IMR-90 (cell line): ENCODE results near the gene SPATA21. TPM values are rescaled to one million over a fixed set of nuclear protein-coding genes. Genes with fewer than 3 reads are reported as not detected.

Experiments used
- ATAC-seq: fragments of 200-7000 bp; cut with Tn5 transposase; 2 replicates; pipeline ENCODE4 v1.9.1; 2020; ENCODE audit warnings: low read depth, mild to moderate bottlenecking, moderate library complexity
- BruUV-seq: library from RNA; stranded (reverse); fragments of 400-500 nt; replicated peaks from 2 replicates; lab custom pipeline; 2021; lab: Mats Ljungman, UMichigan
- CTCF ChIA-PET: fragments of 300-600 bp; formaldehyde crosslinking; extraction: SDS; loops from one replicate; lab custom pipeline; 2021; ENCODE audit warnings: antibody characterized with exemption; lab: Yijun Ruan, JAX
- POLR2A ChIA-PET: fragments of 300-600 bp; sonication (Branson Sonifier 250); formaldehyde crosslinking; loops from one replicate; lab custom pipeline; 2022; ENCODE audit warnings: antibody characterized with exemption; ENCODE audit not compliant: unreplicated experiment; lab: Charles Lee
- DNase-seq: peaks from one replicate; pipeline ENCODE4 v3.0.0; 2013
- H2AFZ ChIP-seq: replicated peaks from 2 replicates; pipeline ENCODE3; 2013; ENCODE audit warnings: low read length, mild to moderate bottlenecking; ENCODE audit not compliant: poor library complexity
- H2AK5ac ChIP-seq: 2 replicates; pipeline ENCODE4 v1.6.1; 2013; ENCODE audit warnings: low read depth, low read length, inconsistent platforms
- H2AK9ac ChIP-seq: replicated peaks from 2 replicates; pipeline ENCODE3; 2013; ENCODE audit warnings: mild to moderate bottlenecking, low read depth, low read length, moderate library complexity; ENCODE audit not compliant: poor library complexity
- H2BK120ac ChIP-seq: 2 replicates; pipeline ENCODE4 v1.6.1; 2013; ENCODE audit warnings: low read depth, low read length, inconsistent platforms
- H2BK15ac ChIP-seq: 3 replicates; pipeline ENCODE4 v1.6.1; 2013; ENCODE audit warnings: low read depth, low read length, inconsistent platforms
- H2BK20ac ChIP-seq: 2 replicates; pipeline ENCODE4 v1.6.1; 2013; ENCODE audit warnings: low read depth, mild to moderate bottlenecking, inconsistent platforms, low read length, moderate library complexity
- H2BK5ac ChIP-seq: 2 replicates; pipeline ENCODE4 v1.6.1; 2013; ENCODE audit warnings: mild to moderate bottlenecking, low read depth, low read length, inconsistent platforms; ENCODE audit not compliant: poor library complexity, severe bottlenecking
- H3K14ac ChIP-seq: replicated peaks from 2 replicates; pipeline ENCODE4 v1.6.1; 2013; ENCODE audit warnings: low read depth, low read length, inconsistent platforms
- H3K18ac ChIP-seq: 2 replicates; pipeline ENCODE4 v1.6.1; 2013; ENCODE audit warnings: low read depth, low read length, control low read depth
- H3K23ac ChIP-seq: 2 replicates; pipeline ENCODE4 v1.6.1; 2013; ENCODE audit warnings: low read depth, low read length, inconsistent platforms
- H3K27ac ChIP-seq: 2 replicates; pipeline ENCODE4 v1.5.1; 2013; ENCODE audit warnings: mild to moderate bottlenecking, control low read depth, low read length; ENCODE audit not compliant: insufficient read depth
- H3K27me3 ChIP-seq: 2 replicates; pipeline ENCODE4 v1.6.1; 2013; ENCODE audit warnings: low read length; ENCODE audit not compliant: control insufficient read depth, insufficient read depth
- H3K36me3 ChIP-seq: 2 replicates; pipeline ENCODE4 v1.6.1; 2013; ENCODE audit warnings: low read length, mixed read lengths; ENCODE audit not compliant: control insufficient read depth, insufficient read depth
- H3K4ac ChIP-seq: 2 replicates; pipeline ENCODE4 v1.6.1; 2013; ENCODE audit warnings: low read depth, low read length, inconsistent platforms
- H3K4me1 ChIP-seq: 2 replicates; pipeline ENCODE4 v1.6.1; 2013; ENCODE audit warnings: low read length, mixed read lengths; ENCODE audit not compliant: control insufficient read depth, insufficient read depth
- H3K4me2 ChIP-seq: 2 replicates; pipeline ENCODE4 v1.6.1; 2013; ENCODE audit warnings: low read depth, mild to moderate bottlenecking, control low read depth, low read length, moderate library complexity
- H3K4me3 ChIP-seq: 2 replicates; pipeline ENCODE4 v1.5.1; 2013; ENCODE audit warnings: low read depth, mild to moderate bottlenecking, control low read depth, low read length, moderate library complexity; ENCODE audit not compliant: insufficient read depth
- H3K56ac ChIP-seq: 2 replicates; pipeline ENCODE4 v1.6.1; 2013; ENCODE audit warnings: low read length, inconsistent platforms; ENCODE audit not compliant: insufficient read depth; ENCODE audit errors: extremely low read depth
- H3K79me1 ChIP-seq, 2 experiments: 2 replicates each; pipeline ENCODE4 v1.6.1; 2013; ENCODE audit warnings: low read length in 2 of 2, inconsistent platforms in 1 of 2, low read depth in 1 of 2
- H3K9ac ChIP-seq: 2 replicates; pipeline ENCODE4 v1.6.1; 2013; ENCODE audit warnings: low read depth, low read length, control low read depth
- H3K9me1 ChIP-seq: 2 replicates; pipeline ENCODE4 v1.6.1; 2013; ENCODE audit warnings: low read length, inconsistent platforms; ENCODE audit not compliant: insufficient read depth
- H3K9me3 ChIP-seq: 2 replicates; pipeline ENCODE4 v1.6.1; 2013; ENCODE audit warnings: low read length; ENCODE audit not compliant: control insufficient read depth, insufficient read depth
- H4K20me1 ChIP-seq: 2 replicates; pipeline ENCODE4 v1.6.1; 2013; ENCODE audit warnings: low read length, inconsistent platforms; ENCODE audit not compliant: insufficient read depth
- H4K5ac ChIP-seq: 2 replicates; pipeline ENCODE4 v1.6.1; 2013; ENCODE audit warnings: mild to moderate bottlenecking, low read depth, low read length, control low read depth
- H4K8ac ChIP-seq, 2 experiments: 2 replicates each; pipeline ENCODE4 v1.6.1; 2013; ENCODE audit warnings: low read depth in 2 of 2, low read length in 2 of 2, control low read depth in 1 of 2, inconsistent platforms in 1 of 2
- H4K91ac ChIP-seq: 2 replicates; pipeline ENCODE4 v1.6.1; 2013; ENCODE audit warnings: low read depth, low read length, inconsistent platforms; ENCODE audit not compliant: insufficient read depth
- BHLHE40 ChIP-seq: fragments of 150-350 bp; IDR thresholded peaks from 2 replicates; pipeline ENCODE4 v1.6.1; 2016; ENCODE audit warnings: mild to moderate bottlenecking, low read depth, low read length
- CEBPB ChIP-seq: IDR thresholded peaks from 2 replicates; pipeline ENCODE4 v1.6.1; 2012; ENCODE audit warnings: low read depth, low read length, improper control_type of control experiment
- CHD1 ChIP-seq: IDR thresholded peaks from 2 replicates; pipeline ENCODE4 v1.6.1; 2012; ENCODE audit warnings: low read depth, low read length, improper control_type of control experiment
- FOS ChIP-seq: fragments of 150-350 bp; IDR thresholded peaks from 2 replicates; pipeline ENCODE4 v1.6.1; 2016; ENCODE audit warnings: low read depth, low read length
- MAZ ChIP-seq: IDR thresholded peaks from 2 replicates; pipeline ENCODE4 v1.6.1; 2012; ENCODE audit warnings: low read depth, mild to moderate bottlenecking, low read length, improper control_type of control experiment, moderate library complexity, borderline replicate concordance
- POLR2A ChIP-seq: IDR thresholded peaks from 2 replicates; pipeline ENCODE4 v1.6.1; 2012; ENCODE audit warnings: mild to moderate bottlenecking, low read depth, low read length
- RCOR1 ChIP-seq: IDR thresholded peaks from 2 replicates; pipeline ENCODE4 v1.6.1; 2012; ENCODE audit warnings: mild to moderate bottlenecking, low read length, improper control_type of control experiment; ENCODE audit not compliant: insufficient replicate concordance
- WGBS, 2 experiments: methylation state at CpG; one replicate each; pipeline versions ENCODE4 v1.1.5 to v1.1.7; 2013; ENCODE audit warnings: missing lambda C conversion rate in 2 of 2; ENCODE audit not compliant: insufficient read length in 1 of 2; ENCODE audit errors: extremely low coverage in 2 of 2; 5-methylcytosine and 5-hydroxymethylcytosine counted together
- dilution Hi-C: fragments of 300-500 bp; cut with HindIII; formaldehyde crosslinking; loops from one replicate; pipeline ENCODE4 v1.14.3; 2018; ENCODE audit warnings: low sequenced_read_pairs; ENCODE audit not compliant: unreplicated experiment
- in situ Hi-C: fragments of 300-500 bp; cut with MboI; formaldehyde crosslinking; loops from 3 replicates; pipeline ENCODE4 v1.14.3; 2019; ENCODE audit warnings: low sequenced_read_pairs, inconsistent platforms, mixed read lengths
- intact Hi-C: fragments of 100-400 bp; cut with micrococcal nuclease; formaldehyde crosslinking; loops from 2 replicates; pipeline ENCODE4 v1.10.0; 2022
- polyA plus RNA-seq, 3 experiments: library from polyadenylated mRNA; depleted of rRNA; stranded (reverse); fragments of >200 nt; gene quantifications; 2 replicates each; pipeline ENCODE4 v1.2.3, GENCODE V29; 2012; ENCODE audit warnings: low replicate concordance in 1 of 3
- total RNA-seq: library from RNA; depleted of rRNA; stranded (reverse); fragments of >200 nt; gene quantifications from 2 replicates; pipeline ENCODE4 v1.2.3, GENCODE V29; 2012

SPATA21 gene
- total and polyA plus RNA-seq, 2 of the 4 experiments (the other 2 are of a cell fraction), result not detected

- peaks cover 0 to 3% of the 10 kb centered on the region in 2 experiments; a peak in 2 of 4 replicates for H3K79me1 ChIP-seq
These were observed 37.1 kb upstream of the SPATA21 start for GRCh38 chr1:16474166-16474800.

More at GRCh38 chr1:16474166-16474800, 37.1 kb upstream of the SPATA21 start:
- no peak overlapping the region for H2AFZ ChIP-seq
- TF ChIP-seq POLR2A (no peak), FOS (no peak), CHD1 (no peak), BHLHE40 (no peak), RCOR1 (no peak), CEBPB (no peak), MAZ (no peak)
- no peak overlapping the region for H3K23ac ChIP-seq
- H2AK9ac ChIP-seq, result no peak overlapping the region
- no peak overlapping the region for H3K9ac ChIP-seq
- H4K91ac ChIP-seq, result no peak overlapping the region
- WGBS, 2 experiments, result 94% methylated on average over 25 of the region's 28 CpGs; no CpG with 5 or more reads in 1 of the 2 experiments
- no peak overlapping the region for H2BK15ac ChIP-seq
- H4K5ac ChIP-seq, result no peak overlapping the region
- H2BK5ac ChIP-seq, result no peak overlapping the region
- intact Hi-C loops (no loop called here), dilution Hi-C loops (no loop called here), in situ Hi-C loops (no loop called here)
- no peak overlapping the region for H2AK5ac ChIP-seq
- H4K20me1 ChIP-seq, result no peaks in the 10 kb centered on the region
- H3K9me3 ChIP-seq, result no peaks in the 10 kb centered on the region
- H4K8ac ChIP-seq, result no peak overlapping the region
- H2BK120ac ChIP-seq, result no peak overlapping the region
- ChIA-PET POLR2A (no interaction called here), CTCF (no interaction called here)
- no peak overlapping the region for H3K27ac ChIP-seq
- no peak overlapping the region for H3K14ac ChIP-seq
- no peak overlapping the region for H2BK20ac ChIP-seq
- H3K4me1 ChIP-seq, result no peaks in the 10 kb centered on the region
- peaks cover 34% of the 10 kb centered on the region for H3K36me3 ChIP-seq
- no TSS peak for BruUV-seq
- no peak overlapping the region for H3K4me3 ChIP-seq
- H3K56ac ChIP-seq, result no peak overlapping the region
- ATAC-seq, result no peak
- no peaks in the 10 kb centered on the region for H3K27me3 ChIP-seq
- H3K4ac ChIP-seq, result no peak overlapping the region
- no peak overlapping the region for H3K4me2 ChIP-seq
- H3K9me1 ChIP-seq, result peaks cover 4% of the 10 kb centered on the region; the same call in 1 of the 2 replicates
- no peak overlapping the region for H3K18ac ChIP-seq
- DNase-seq, result no peak
